HepG2 (cell line): ENCODE measurements around the gene ARRDC3. TPM values are rescaled to one million over a fixed set of nuclear protein-coding genes. Genes with fewer than 3 reads are reported as not detected.

Source experiments
- ATAC-seq: fragments of 200-7000 bp; cut with Tn5 transposase; 3 replicates; pipeline ENCODE4 v1.9.1; 2020; ENCODE audit warnings: mild to moderate bottlenecking, moderate library complexity
- BruUV-seq: library from RNA; stranded (reverse); fragments of 400-500 nt; replicated peaks from 2 replicates; lab custom pipeline; 2021; lab: Mats Ljungman, UMichigan
- CTCF ChIA-PET: fragments of 300-600 bp; formaldehyde crosslinking; extraction: SDS; loops from one replicate; lab custom pipeline; 2021; ENCODE audit warnings: low total read pairs, inconsistent platforms, low intra/inter-chr PET ratio; lab: Yijun Ruan, JAX
- POLR2A ChIA-PET: fragments of 350-600 bp; sonication (Branson Sonifier 250); formaldehyde crosslinking; loops from one replicate; lab custom pipeline; 2020; ENCODE audit warnings: antibody characterized with exemption, inconsistent platforms; lab: Yijun Ruan, JAX
- DNase-seq: peaks from one replicate; pipeline ENCODE4 v3.0.0-alpha.2; 2015; ENCODE audit warnings: low spot score
- FAIRE-seq: peaks from 3 replicates; lab custom pipeline; 2011; peaks lifted over from hg19 to GRCh38; lab: Jason Lieb, UNC
- H2AFZ ChIP-seq: one replicate; pipeline ENCODE4 v1.6.1; 2011; ENCODE audit warnings: low read length, inconsistent platforms
- H3K27ac ChIP-seq: fragments of 300-600 bp; 3 replicates; pipeline ENCODE4 v1.8.0; 2011; ENCODE audit warnings: mixed run types, mild to moderate bottlenecking, mixed read lengths, low read length, inconsistent platforms; ENCODE audit not compliant: insufficient read depth; ENCODE audit errors: extremely low read length
- H3K27me3 ChIP-seq, 2 experiments: fragments of 200-600 bp in 1 of 2; 2 replicates in 1 of 2; 3 replicates in 1 of 2; pipeline versions ENCODE4 v1.6.0 to v1.8.0; 2011; ENCODE audit warnings: low read length in 2 of 2, mild to moderate bottlenecking in 2 of 2, moderate library complexity in 2 of 2, inconsistent platforms in 1 of 2; ENCODE audit not compliant: insufficient read depth in 2 of 2, control insufficient read depth in 1 of 2
- H3K36me3 ChIP-seq, 2 experiments: fragments of 200-600 bp in 1 of 2; replicated peaks in 1 of 2; 2 replicates in 1 of 2; 3 replicates in 1 of 2; pipeline versions ENCODE4 v1.5.1 to v1.8.0; 2011; ENCODE audit warnings: low read length in 2 of 2, inconsistent platforms in 1 of 2; ENCODE audit not compliant: insufficient read depth in 2 of 2, control insufficient read depth in 1 of 2
- H3K4me1 ChIP-seq: 2 replicates; pipeline ENCODE4 v1.5.1; 2012; ENCODE audit warnings: low read length, inconsistent platforms; ENCODE audit not compliant: insufficient read depth
- H3K4me2 ChIP-seq: 2 replicates; pipeline ENCODE4 v1.6.0; 2011; ENCODE audit warnings: low read depth, low read length, inconsistent platforms
- H3K4me3 ChIP-seq, 3 experiments: fragments of 200-600 bp in 1 of 3; sonication (generic), shearing (Covaris generic) in 1 of 3; replicated peaks in 1 of 3; 2 replicates each; pipeline ENCODE4 v1.5.1; 2011 to 2016; ENCODE audit warnings: low read length in 3 of 3, inconsistent platforms in 2 of 3, low read depth in 2 of 3, mild to moderate bottlenecking in 2 of 3, control low read depth in 1 of 3, mixed read lengths in 1 of 3; ENCODE audit not compliant: insufficient read depth in 1 of 3
- H3K79me2 ChIP-seq: one replicate; pipeline ENCODE4 v1.6.1; 2011; ENCODE audit warnings: low read length, inconsistent platforms; ENCODE audit not compliant: insufficient read depth
- H3K9ac ChIP-seq: 2 replicates; pipeline ENCODE4 v1.6.0; 2011; ENCODE audit warnings: mild to moderate bottlenecking, low read depth, low read length, inconsistent platforms; ENCODE audit not compliant: insufficient read depth
- H3K9me3 ChIP-seq: 2 replicates; pipeline ENCODE4 v1.5.1; 2012; ENCODE audit warnings: mild to moderate bottlenecking, low read length
- H4K20me1 ChIP-seq: 2 replicates; pipeline ENCODE4 v1.6.0; 2011; ENCODE audit warnings: inconsistent platforms, mild to moderate bottlenecking, low read length, moderate library complexity; ENCODE audit not compliant: insufficient read depth
- CREM ChIP-seq, 2 experiments: sonication (generic) in 1 of 2; formaldehyde crosslinking in 1 of 2; IDR thresholded peaks; 2 replicates each; pipeline versions ENCODE4 v1.4.0 to v1.6.1; 2016 to 2020; ENCODE audit warnings: antibody characterized with exemption in 1 of 2, mild to moderate bottlenecking in 1 of 2, missing genetic modification reagents in 1 of 2
- EED ChIP-seq: sonication (generic); formaldehyde crosslinking; IDR thresholded peaks from 2 replicates; pipeline ENCODE4 v1.5.0; 2020; ENCODE audit warnings: mild to moderate bottlenecking, missing genetic modification reagents
- HMGA1 ChIP-seq: sonication (generic); formaldehyde crosslinking; conservative IDR thresholded peaks from 2 replicates; pipeline ENCODE4 v1.4.0; 2020; ENCODE audit warnings: missing genetic modification reagents
- HOXA3 ChIP-seq: sonication (generic); formaldehyde crosslinking; IDR thresholded peaks from 2 replicates; pipeline ENCODE4 v1.5.0; 2020; ENCODE audit warnings: missing genetic modification reagents
- LCORL ChIP-seq, 2 experiments: fragments of 450-650 bp in 1 of 2; sonication (generic) in 1 of 2; formaldehyde crosslinking in 1 of 2; IDR thresholded peaks; 2 replicates each; pipeline versions ENCODE4 v1.5.0 to v1.6.1; 2017 to 2020; ENCODE audit warnings: antibody characterized with exemption in 1 of 2, missing genetic modification reagents in 1 of 2
- NFYB ChIP-seq: sonication (generic); formaldehyde crosslinking; IDR thresholded peaks from 2 replicates; pipeline ENCODE4 v1.4.0; 2020; ENCODE audit warnings: missing genetic modification reagents
- NFYC ChIP-seq: IDR thresholded peaks from 2 replicates; pipeline ENCODE4 v1.6.1; 2016; ENCODE audit warnings: missing genetic modification reagents, missing compliant biosample characterization
- POLR2AphosphoS5 ChIP-seq: IDR thresholded peaks from 2 replicates; pipeline ENCODE4 v1.6.1; 2012; ENCODE audit warnings: low read depth, low read length
- RAD51 ChIP-seq: fragments of 450-650 bp; IDR thresholded peaks from 2 replicates; pipeline ENCODE4 v1.6.1; 2016; ENCODE audit warnings: borderline replicate concordance
- SAP130 ChIP-seq: IDR thresholded peaks from 2 replicates; pipeline ENCODE4 v1.6.1; 2016; ENCODE audit warnings: low read depth
- YEATS4 ChIP-seq: sonication (generic); formaldehyde crosslinking; IDR thresholded peaks from 2 replicates; pipeline ENCODE4 v1.4.0; 2020; ENCODE audit warnings: missing genetic modification reagents, borderline replicate concordance
- ZNF567 ChIP-seq: sonication (generic); formaldehyde crosslinking; IDR thresholded peaks from 2 replicates; pipeline ENCODE4 v1.8.1; 2023; ENCODE audit warnings: mild to moderate bottlenecking, missing genetic modification reagents, borderline replicate concordance
- ZNF7 ChIP-seq: IDR thresholded peaks from 2 replicates; pipeline ENCODE4 v1.6.1; 2016; ENCODE audit warnings: missing biosample characterization, missing genetic modification reagents
- WGBS: methylation state at CpG from one replicate; pipeline ENCODE4 v1.1.6; 2017; ENCODE audit warnings: low lambda C conversion rate; 5-methylcytosine and 5-hydroxymethylcytosine counted together
- in situ Hi-C: cut with HindIII; loops from 2 replicates; pipeline ENCODE4 v1.10.0; 2017; ENCODE audit warnings: low pct_unique_long_range_greater_than_20kb; ENCODE audit not compliant: extremely low pct_ligation_motif_present
- intact Hi-C: fragments of 100-400 bp; cut with micrococcal nuclease; formaldehyde crosslinking; loops from one replicate; pipeline ENCODE4 v1.10.0; 2022; ENCODE audit not compliant: unreplicated experiment
- polyA plus RNA-seq, 8 experiments: library from polyadenylated mRNA; depleted of rRNA in 3 of 8; stranded (reverse) in 7 of 8; unstranded in 1 of 8; fragments of >200 nt; fragmentation: Illumina TruSeq in 4 of 8; extraction: Trizol in 4 of 8; gene quantifications; 2 replicates each; pipeline versions ENCODE4 v1.2.1 to v1.2.3, GENCODE V29; 2011 to 2016; ENCODE audit warnings: low read depth in 4 of 8, missing spikeins in 1 of 8, mixed read lengths in 1 of 8; ENCODE audit not compliant: insufficient read depth in 1 of 8
- total RNA-seq, 5 experiments: library from RNA; depleted of rRNA; stranded (reverse); fragments of >200 nt; fragmentation: Illumina TruSeq; extraction: Trizol; gene quantifications; 2 replicates each; pipeline ENCODE4 v1.2.3, GENCODE V29; 2016; ENCODE audit warnings: low read depth in 1 of 5
- TF ChIP-seq, protein P1 (sequence below): sonication (generic); formaldehyde crosslinking; conservative IDR thresholded peaks from 2 replicates; pipeline ENCODE4 v1.4.0; 2020; ENCODE audit warnings: missing genetic modification reagents
- TF ChIP-seq, protein P2 (sequence below), 2 experiments: sonication (generic) in 1 of 2; formaldehyde crosslinking in 1 of 2; IDR thresholded peaks; 2 replicates each; pipeline versions ENCODE4 v1.5.1 to v1.6.1; 2011 to 2020; ENCODE audit warnings: borderline replicate concordance in 1 of 2, low read depth in 1 of 2, low read length in 1 of 2, mild to moderate bottlenecking in 1 of 2, missing genetic modification reagents in 1 of 2, moderate library complexity in 1 of 2
- TF ChIP-seq, protein P3 (sequence below): sonication (generic); formaldehyde crosslinking; IDR thresholded peaks from 2 replicates; pipeline ENCODE4 v1.8.0; 2022; ENCODE audit warnings: missing genetic modification reagents, mild to moderate bottlenecking, borderline replicate concordance
- TF ChIP-seq, protein P4 (sequence below): sonication (generic); formaldehyde crosslinking; IDR thresholded peaks from 2 replicates; pipeline ENCODE4 v1.4.0; 2020; ENCODE audit warnings: missing genetic modification reagents

ARRDC3 gene
- total and polyA plus RNA-seq, 2 of the 13 experiments (the other 11 are each of a cell fraction or from before 2014, with no cell fraction given) = 3.4 to 24.4 TPM

DNA sequence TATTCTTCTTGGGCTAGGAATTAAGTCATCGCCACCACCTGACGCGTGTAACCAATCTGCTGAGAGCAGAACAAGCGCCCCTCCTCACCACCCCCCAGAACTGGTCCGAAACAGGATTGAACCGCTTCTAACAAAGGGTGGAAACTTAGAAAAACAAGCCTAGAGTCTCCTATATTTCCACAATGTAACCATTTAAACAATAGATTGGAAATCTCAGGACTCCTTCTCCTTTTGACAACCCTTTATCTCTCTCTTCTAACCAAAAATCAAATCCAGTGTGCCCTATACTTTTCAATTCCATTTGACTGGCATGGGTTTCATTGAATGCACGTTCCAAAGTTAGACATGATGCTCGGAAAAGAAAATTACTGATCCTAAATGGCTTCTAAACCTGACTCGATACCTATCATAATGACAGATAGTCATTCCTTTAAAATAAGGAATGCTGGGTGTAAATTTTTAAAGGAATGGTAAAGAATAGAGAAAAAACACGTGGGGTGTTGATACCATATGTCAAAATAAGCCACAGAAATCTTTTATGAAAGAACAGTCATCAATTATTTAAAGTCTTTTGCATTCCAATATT lies 1.2 kb downstream of the ARRDC3 start:
- no TSS peak for BruUV-seq
- H3K36me3 ChIP-seq = peaks cover 0 to 3% of the 10 kb centered on the region in 2 experiments; a peak in 2 of 5 replicates
- intact Hi-C loops (loop anchor here (1.0 to 5.0 kb wide), 4 partner anchors 102 to 910 kb away; partner anchors contain the start of genes MBLAC2 and POLR3G), in situ Hi-C loops (loop anchor here (5.0 to 10.0 kb wide), 3 partner anchors 277 to 515 kb away; no protein-coding TSS in a partner anchor)
- H3K4me1 ChIP-seq = peaks cover 5% of the 10 kb centered on the region; the same call in 1 of the 2 replicates
- ATAC-seq (no peak), FAIRE-seq (no peak), DNase-seq (peak; percentile 71)
- no peaks in the 10 kb centered on the region; a peak in 2 of 5 replicates for H3K27me3 ChIP-seq
- H3K27ac ChIP-seq = peak overlapping the region; percentile 94
- ChIA-PET POLR2A (interaction anchor here (1.6 to 1.7 kb wide), 2 partner anchors 502 to 509 kb away, joined by 4 to 5 read pairs; no protein-coding TSS in a partner anchor), CTCF (no interaction called here)
- H3K9ac ChIP-seq = peak overlapping the region; percentile 89
- TF ChIP-seq HMGA1 (CRISPR knock-in tag) (no peak), EED (CRISPR knock-in tag) (no peak), SAP130 (peak; percentile 37; the same call in 1 of the 2 replicates), HOXA3 (CRISPR knock-in tag) (no peak), CREM (IDR thresholded peaks at IDR 0.05) (no peak), CREM (CRISPR knock-in tag; IDR thresholded peaks at IDR 0.05) (no peak), ZNF7 (CRISPR knock-in tag) (no peak), POLR2AphosphoS5 (0 out of 2 replicates have a peak, but pooled peaks have one; percentile 23), YEATS4 (CRISPR knock-in tag) (peak; percentile 33; the same call in 1 of the 2 replicates), NFYC (CRISPR knock-in tag) (peak; percentile 63), ZNF567 (CRISPR knock-in tag) (no peak), RAD51 (peak; percentile 27; the same call in 1 of the 2 replicates), LCORL (IDR thresholded peaks at IDR 0.05) (no peak), LCORL (CRISPR knock-in tag; IDR thresholded peaks at IDR 0.05) (0 out of 2 replicates have a peak, but pooled peaks have one; percentile 30), NFYB (CRISPR knock-in tag) (peak; percentile 33; the same call in 1 of the 2 replicates)
- TF ChIP-seq, protein P1, sequence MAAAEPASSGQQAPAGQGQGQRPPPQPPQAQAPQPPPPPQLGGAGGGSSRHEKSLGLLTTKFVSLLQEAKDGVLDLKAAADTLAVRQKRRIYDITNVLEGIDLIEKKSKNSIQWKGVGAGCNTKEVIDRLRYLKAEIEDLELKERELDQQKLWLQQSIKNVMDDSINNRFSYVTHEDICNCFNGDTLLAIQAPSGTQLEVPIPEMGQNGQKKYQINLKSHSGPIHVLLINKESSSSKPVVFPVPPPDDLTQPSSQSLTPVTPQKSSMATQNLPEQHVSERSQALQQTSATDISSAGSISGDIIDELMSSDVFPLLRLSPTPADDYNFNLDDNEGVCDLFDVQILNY (CRISPR knock-in tag) = no peak
- TF ChIP-seq, protein P2, sequence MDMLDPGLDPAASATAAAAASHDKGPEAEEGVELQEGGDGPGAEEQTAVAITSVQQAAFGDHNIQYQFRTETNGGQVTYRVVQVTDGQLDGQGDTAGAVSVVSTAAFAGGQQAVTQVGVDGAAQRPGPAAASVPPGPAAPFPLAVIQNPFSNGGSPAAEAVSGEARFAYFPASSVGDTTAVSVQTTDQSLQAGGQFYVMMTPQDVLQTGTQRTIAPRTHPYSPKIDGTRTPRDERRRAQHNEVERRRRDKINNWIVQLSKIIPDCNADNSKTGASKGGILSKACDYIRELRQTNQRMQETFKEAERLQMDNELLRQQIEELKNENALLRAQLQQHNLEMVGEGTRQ (IDR thresholded peaks at IDR 0.05; ENCODE audit: low read depth, low read length) = peak; percentile 71
- TF ChIP-seq, protein P2 (CRISPR knock-in tag; IDR thresholded peaks at IDR 0.05; ENCODE audit: borderline replicate concordance) = peak; percentile 85; the same call in 1 of the 2 replicates
- TF ChIP-seq, protein P3, sequence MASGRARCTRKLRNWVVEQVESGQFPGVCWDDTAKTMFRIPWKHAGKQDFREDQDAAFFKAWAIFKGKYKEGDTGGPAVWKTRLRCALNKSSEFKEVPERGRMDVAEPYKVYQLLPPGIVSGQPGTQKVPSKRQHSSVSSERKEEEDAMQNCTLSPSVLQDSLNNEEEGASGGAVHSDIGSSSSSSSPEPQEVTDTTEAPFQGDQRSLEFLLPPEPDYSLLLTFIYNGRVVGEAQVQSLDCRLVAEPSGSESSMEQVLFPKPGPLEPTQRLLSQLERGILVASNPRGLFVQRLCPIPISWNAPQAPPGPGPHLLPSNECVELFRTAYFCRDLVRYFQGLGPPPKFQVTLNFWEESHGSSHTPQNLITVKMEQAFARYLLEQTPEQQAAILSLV (CRISPR knock-in tag) = no peak
- TF ChIP-seq, protein P4, sequence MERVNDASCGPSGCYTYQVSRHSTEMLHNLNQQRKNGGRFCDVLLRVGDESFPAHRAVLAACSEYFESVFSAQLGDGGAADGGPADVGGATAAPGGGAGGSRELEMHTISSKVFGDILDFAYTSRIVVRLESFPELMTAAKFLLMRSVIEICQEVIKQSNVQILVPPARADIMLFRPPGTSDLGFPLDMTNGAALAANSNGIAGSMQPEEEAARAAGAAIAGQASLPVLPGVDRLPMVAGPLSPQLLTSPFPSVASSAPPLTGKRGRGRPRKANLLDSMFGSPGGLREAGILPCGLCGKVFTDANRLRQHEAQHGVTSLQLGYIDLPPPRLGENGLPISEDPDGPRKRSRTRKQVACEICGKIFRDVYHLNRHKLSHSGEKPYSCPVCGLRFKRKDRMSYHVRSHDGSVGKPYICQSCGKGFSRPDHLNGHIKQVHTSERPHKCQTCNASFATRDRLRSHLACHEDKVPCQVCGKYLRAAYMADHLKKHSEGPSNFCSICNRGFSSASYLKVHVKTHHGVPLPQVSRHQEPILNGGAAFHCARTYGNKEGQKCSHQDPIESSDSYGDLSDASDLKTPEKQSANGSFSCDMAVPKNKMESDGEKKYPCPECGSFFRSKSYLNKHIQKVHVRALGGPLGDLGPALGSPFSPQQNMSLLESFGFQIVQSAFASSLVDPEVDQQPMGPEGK (CRISPR knock-in tag) = peak; percentile 62
- H3K4me3 ChIP-seq = peak overlapping the region; percentile 77 to 90 (median 79)
- H2AFZ ChIP-seq = no peak overlapping the region
- WGBS = under 1% methylated on average over 10 of the region's 10 CpGs
- peak overlapping the region; percentile 80 for H3K4me2 ChIP-seq
- peaks cover 12% of the 10 kb centered on the region; the same call in 1 of the 2 replicates for H4K20me1 ChIP-seq
- peaks cover 48% of the 10 kb centered on the region for H3K79me2 ChIP-seq
- no peaks in the 10 kb centered on the region for H3K9me3 ChIP-seq
